Choroid plexus epithelial cell (primary cell): Measurements from ENCODE around the gene PTAR1.

Experiments
- DNase-seq: peaks from one replicate; pipeline ENCODE4 v3.0.0-alpha.2; 2010; ENCODE audit warnings: low read depth
- H3K4me3 ChIP-seq: 2 replicates; pipeline ENCODE4 v1.5.1; 2011; ENCODE audit warnings: low read depth, mild to moderate bottlenecking, control low read depth, low read length, moderate library complexity
- CTCF ChIP-seq: conservative IDR thresholded peaks from 2 replicates; pipeline ENCODE4 v1.5.1; 2011; ENCODE audit warnings: low read depth, mild to moderate bottlenecking, control low read depth, inconsistent platforms, low read length, moderate library complexity

Gene PTAR1

GRCh38 chr9:69696802-69697201 lies 63.0 kb downstream of the PTAR1 start:
- no peak for TF ChIP-seq CTCF
- no peak overlapping the region for H3K4me3 ChIP-seq
- no peak for DNase-seq

- no peak overlapping the region for H3K4me3 ChIP-seq
- no peak for TF ChIP-seq CTCF
- no peak for DNase-seq
Observed at GRCh38 chr9:69689991-69690538, 69.7 kb downstream of the PTAR1 start.

- H3K4me3 ChIP-seq: no peak overlapping the region
- no peak for TF ChIP-seq CTCF
- no peak for DNase-seq
Observed at GRCh38 chr9:69683927-69684326, 75.9 kb downstream of the PTAR1 start.

GRCh38 chr9:69678843-69679538 lies 80.8 kb downstream of the PTAR1 start:
- no peak for DNase-seq
- no peak for TF ChIP-seq CTCF

GRCh38 chr9:69677931-69678330 lies 81.9 kb downstream of the PTAR1 start:
- TF ChIP-seq CTCF: no peak
- DNase-seq: no peak
- no peak overlapping the region for H3K4me3 ChIP-seq

More at GRCh38 chr9:69678843-69679538, 80.8 kb downstream of the PTAR1 start:
- H3K4me3 ChIP-seq: no peak overlapping the region

GRCh38 chr9:69675563-69675962 lies 84.2 kb downstream of the PTAR1 start:
- DNase-seq: no peak
- TF ChIP-seq CTCF: no peak
- H3K4me3 ChIP-seq: no peak overlapping the region
